ENCODE measurements around the gene DUSP19.
"Not testable (repeated sequence)": the region's sequence is repeated elsewhere in the genome, so short reads cannot be mapped to it uniquely, and the experiment has no call there.

The DUSP19 gene, protein sequence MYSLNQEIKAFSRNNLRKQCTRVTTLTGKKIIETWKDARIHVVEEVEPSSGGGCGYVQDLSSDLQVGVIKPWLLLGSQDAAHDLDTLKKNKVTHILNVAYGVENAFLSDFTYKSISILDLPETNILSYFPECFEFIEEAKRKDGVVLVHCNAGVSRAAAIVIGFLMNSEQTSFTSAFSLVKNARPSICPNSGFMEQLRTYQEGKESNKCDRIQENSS

DNA sequence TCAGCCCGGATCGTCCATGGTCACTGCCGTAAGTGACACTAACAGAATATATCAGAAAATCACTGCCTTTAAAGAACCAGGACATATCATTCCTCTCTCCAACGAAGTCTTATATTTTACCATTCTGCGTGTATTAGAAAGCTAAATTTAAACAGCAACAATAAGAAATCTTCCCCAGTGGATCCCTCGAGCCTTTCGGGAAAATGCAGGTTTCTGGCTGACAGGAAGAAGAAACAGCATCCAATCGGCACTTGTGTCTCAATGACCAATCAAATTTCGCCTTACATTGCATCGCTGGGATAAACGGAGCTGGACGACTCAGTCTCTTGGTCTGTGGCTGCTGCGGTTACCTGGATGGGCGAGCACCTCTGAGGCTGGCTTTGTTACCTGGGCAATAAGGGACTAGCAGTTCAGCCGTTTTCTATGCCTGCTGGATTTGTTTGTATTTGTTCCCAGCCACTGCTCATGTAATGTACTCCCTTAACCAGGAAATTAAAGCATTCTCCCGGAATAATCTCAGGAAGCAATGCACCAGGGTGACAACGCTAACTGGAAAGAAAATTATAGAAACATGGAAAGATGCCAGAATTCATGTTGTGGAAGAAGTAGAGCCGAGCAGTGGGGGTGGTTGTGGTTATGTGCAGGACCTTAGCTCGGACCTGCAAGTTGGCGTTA is at the start of gene DUSP19:
TSS of gene DUSP19 (plus strand) at position 284 of the 675 bp plus-strand sequence. CDS start at position 471, 187 bp downstream.
- peak; percentile 72 for DNase-seq

DNA sequence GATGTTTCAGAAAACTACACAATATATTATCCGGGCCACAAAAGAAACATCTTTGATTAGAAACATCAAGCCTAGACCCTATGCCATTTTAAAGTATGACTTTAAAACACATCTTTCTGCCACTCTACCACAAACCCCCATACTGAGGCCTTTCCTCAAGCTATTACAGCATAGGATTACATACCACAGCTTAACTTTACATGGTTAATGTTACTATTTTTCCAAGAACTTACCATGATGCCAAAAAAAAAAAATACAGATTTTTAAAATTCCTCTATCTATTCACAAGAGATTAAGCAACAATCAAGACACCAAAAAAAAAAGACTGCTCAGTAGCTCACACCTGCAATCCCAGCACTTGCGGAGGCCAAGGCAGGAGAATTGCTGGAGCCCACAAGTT is 49.3 kb upstream of the DUSP19 start:
- DNase-seq, result no peak

DNA sequence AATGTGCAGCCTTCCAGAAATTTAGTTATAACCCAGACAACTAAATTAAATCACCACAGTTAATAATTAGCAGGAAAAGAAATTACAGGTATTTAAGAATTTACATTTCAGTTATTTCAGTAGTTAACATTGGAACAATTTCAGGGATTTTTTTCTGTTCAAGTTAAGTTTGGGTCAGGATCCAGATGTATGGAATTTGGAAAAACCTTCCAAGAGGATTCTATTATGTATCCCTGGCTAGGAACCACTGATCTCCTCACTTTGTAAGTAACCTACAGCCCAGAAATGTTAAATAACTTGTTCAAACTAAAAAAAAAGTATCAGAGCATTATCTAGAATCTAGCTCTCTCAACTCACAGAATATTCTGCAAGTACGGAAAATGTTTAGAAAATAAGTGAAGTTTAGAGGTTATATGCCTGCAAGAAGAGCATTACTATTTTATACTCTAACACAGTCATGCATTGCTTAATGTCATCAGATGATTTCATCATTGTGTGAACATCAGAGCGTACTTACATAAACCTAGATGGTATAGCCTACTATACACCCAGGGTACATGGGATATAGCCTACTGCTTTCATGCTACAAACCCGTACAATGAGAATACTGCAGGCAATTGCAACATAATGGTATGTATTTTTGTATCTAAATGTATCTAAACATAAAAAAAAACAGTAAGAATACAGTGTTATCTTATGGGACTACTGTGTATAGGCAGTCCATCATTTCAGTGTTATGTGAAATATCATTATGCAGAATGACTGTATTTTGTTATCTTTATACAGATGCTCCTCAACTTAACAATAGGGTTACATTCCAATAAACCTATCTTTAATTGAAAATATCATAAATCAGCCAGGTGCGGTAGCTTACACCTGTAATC is 46.4 kb upstream of the DUSP19 start:
- no peak for DNase-seq

DNA sequence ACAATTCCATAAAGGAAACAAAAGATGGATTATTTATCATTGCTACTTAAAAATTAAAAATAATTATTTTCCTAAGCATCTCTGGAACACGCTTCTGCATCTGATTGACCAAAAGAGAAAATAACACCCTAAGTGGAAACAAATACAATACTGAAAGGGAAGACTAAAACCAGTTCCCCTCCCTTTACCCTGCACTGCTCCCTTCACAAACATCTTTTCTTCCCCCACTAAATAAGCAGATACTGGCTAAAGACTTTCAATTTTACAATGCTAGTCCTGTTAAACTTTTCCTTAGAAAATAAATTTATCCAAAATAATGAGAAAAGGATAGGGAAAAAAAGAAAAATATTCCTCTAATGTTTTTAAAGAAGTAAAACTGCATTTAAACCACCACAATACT is 44.6 kb upstream of the DUSP19 start:
- no peak for DNase-seq

DNA sequence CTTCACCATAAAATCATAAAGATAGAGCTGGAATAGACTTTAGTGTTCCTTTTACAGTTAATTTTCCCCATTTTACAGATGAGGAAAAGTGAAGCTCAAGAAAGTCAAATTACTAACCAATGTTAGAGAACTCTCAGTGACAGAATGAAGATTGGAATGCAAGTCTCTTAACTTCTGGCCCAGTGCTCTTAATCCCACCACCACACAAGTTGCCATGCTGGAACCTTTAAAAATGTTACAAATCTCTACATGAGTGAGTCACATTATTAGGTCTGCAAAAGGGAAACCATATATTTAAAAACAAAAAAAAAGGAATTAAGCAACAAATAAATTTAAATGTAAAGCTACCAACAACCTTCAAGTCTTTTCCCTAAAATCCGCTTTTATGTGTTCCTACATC is 43.7 kb upstream of the DUSP19 start:
- DNase-seq, result no peak

DNA sequence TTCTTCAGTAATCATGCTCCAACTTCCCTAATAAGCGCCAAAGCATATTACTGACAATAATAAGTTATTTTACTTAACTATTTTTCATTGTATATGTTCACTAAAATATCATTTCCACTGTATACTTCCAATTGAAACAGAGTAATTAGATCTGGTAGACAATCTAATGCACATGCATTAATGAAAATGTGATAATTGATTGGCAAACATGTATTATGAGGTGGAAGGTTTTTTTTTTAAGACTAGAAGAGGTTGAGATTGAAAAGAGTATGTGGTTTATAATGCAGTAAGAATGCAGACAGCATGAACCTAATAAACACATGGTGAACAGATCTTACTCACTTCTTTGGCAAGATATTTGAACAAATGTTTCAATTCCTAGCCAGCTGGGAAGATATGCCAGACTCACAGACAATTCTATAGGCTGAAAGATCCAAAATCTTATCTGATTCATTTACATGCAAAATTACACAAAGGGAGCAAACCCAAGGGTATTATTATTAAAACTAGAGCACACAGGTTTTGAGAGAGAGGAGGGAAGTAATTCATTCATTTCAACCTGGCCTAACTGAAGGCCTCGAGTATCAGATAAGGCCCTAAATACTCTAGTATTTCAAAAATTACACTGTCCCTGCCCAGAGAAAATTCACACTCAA is 43.1 kb upstream of the DUSP19 start:
- DNase-seq, result no peak

DNA sequence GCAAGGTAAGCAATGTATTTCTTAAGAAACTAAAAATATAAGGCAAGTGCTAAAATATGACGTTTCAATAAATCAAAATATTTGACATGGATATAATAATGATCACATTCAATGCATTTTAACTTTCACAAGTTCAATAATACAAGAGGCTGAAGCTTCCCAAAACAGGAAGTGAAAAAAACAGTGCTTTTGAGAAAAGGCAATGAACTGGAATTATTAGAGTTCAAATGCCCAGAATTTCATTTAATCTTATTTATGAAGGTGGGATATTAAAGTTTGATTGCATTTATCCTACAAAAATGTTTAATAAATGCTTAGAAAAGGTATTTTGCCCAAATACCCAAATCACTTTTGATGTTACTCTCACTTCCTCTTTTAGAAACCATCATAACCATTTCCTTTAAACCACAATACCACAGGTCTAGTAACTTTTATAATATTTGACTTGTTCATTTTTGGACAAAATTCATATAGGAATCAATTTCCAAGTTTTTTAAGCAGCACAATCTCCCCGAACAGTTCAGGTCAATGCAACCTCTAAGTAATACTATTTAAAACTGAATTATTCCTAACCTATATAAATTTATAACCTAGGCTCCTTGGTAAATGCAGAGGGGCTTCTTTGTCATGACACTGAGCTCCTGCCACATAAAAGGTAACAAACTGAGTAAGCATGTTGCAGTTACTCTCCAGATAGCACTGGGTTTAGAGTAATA is 42.4 kb upstream of the DUSP19 start:
- no peak for DNase-seq

DNA sequence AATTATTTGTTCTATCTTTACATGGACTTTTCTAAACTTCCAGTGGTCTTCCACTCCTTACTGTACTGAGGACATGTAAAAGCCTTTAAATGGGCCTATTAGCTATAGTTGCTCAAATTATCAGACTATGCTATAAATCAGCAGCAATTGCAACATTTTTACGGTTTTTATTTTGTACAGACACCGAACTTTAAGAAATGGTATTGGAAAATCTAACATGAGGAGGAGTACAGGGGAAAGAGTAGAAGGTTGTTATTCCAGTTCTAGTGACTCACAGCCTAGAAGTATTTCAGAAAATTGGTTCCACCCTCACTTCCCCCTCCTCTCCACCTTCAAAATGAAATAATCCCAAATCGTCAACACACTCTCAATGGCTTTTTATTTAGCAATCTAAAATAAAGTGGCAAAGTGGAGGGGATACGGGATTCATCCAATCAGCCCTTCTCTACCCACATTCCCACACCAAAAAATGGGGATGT is 41.4 kb upstream of the DUSP19 start:
- no peak for DNase-seq

DNA sequence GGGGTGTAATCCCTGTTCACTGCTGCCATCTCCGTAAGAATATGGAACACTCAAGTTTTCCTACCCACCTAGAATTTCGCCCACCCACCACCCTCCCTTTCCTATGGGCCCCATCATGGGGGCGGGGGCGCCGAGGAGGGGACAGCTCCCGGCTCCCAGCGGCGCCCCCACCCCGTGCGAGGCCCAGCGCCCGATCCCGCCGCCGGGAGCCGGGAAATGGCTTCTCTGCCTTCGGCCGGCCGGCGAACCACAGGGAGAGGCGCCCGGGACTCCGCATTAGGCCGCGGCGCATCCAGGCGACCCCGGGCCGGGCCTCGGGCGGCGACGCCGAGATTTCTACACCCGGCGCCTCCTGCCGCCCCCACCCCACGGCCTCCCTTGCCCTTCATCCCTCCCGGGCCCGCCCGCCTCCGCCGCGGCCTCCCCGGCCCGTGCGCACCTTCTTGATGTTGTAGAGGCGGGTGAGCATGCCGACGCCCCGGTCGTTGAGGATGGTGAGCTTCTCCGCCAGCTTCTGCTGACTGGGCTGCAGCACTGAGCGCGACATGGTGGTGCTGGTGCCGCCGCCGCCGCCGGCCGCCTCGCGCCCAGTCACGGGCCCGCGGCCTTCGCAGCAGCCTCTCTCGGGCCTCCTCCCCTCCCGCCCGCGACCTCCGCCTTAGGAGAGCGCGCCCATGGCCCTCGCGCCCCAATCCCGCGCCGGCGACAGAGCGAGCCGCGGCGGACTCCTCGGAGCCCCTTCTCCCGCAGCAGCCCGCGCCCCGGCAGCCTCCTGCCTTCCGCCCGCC is 40.8 kb upstream of the DUSP19 start:
- peak; percentile 79 for DNase-seq

DNA sequence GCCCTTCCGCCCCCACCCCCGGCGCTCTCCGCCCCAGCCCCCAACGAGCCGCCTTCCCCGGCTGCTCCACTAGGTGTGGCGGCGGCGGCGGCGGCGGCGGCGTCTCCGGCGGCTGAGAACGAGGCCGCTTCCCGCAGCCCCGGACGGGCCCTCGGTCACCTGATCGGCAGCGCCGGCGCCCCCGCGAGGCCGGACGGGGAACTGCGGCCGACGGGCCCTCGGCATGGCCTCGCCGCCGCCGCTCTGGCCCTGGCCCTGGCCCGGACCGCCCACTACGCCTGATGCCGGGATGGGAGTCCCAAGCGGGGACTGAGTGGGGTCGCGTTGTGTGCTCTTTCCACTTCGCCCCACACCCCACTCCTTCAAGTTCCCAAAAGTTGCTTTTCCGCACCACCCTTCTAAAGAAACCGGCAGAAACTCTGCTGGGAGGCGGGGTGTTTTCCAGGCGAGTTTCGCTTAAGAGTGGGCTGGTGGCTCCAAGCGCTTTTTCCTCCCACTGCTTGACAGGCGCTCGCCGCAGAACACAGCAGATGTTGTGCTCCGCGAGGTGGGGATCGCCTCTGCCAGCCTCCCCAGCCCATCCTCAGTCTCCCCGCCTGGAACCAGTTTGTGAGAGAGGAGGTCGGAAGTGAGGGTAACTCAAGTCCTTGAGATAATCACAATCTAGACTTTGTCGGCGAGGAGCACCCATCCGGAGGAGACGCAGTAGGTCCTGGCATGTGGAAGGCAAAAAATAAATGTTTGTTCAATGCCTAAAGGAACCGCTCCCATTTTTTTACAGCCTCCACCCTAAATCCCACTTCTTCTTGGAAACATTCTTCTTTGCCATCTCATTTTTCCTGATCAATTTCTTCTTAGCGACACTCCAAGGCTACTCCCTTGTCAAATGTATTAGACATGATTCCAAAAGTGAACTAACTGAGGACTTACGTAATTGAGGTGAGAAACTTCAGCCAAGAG is 39.9 kb upstream of the DUSP19 start, which contains the start of gene NCKAP1:
TSS of gene NCKAP1 (minus strand) at position 117 of the 960 bp plus-strand sequence. CDS start 358 bp downstream, outside the sequence.
- DNase-seq, result peak; percentile 79

DNA sequence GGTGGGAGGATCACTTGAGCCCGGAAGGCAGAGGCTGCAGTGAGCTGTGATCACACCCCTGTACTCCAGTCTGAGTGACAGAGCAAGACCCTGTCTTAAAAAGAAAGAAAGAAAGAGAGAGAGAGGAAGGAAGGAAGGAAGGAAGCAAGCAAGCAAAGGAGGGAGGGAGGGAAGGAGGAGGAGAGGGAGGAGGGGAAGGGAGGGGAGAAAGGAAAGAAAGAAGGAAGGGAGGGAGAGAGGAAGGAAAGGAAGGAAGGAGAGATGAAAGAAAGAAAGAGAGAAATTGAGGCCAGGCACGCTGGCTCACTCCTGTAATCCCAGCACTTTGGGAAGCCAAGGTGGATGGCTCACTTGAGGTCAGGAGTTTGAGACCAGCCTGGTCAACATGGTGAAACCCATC is 37.9 kb upstream of the DUSP19 start:
- no peak for DNase-seq

DNA sequence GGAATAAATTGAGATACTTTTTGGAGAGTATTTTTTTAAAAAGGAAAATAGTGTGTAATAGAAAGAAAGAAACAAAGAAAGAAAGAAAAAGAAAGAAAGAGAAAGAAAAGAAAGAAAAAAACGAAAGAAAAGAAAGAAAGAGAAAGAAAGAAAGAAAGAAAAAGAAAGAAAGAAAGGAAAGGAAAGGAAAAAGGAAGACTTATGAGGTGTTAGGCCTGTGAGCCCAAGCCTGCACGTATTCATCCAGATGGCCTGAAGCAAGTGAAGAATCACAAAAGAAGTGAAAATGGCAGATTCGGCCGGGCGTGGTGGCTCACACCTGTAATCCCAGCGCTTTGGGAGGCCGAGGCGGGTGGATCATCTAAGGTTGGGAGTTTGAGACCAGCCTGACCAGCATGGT is 35.0 kb upstream of the DUSP19 start:
- DNase-seq, result not testable (repeated sequence)

DNA sequence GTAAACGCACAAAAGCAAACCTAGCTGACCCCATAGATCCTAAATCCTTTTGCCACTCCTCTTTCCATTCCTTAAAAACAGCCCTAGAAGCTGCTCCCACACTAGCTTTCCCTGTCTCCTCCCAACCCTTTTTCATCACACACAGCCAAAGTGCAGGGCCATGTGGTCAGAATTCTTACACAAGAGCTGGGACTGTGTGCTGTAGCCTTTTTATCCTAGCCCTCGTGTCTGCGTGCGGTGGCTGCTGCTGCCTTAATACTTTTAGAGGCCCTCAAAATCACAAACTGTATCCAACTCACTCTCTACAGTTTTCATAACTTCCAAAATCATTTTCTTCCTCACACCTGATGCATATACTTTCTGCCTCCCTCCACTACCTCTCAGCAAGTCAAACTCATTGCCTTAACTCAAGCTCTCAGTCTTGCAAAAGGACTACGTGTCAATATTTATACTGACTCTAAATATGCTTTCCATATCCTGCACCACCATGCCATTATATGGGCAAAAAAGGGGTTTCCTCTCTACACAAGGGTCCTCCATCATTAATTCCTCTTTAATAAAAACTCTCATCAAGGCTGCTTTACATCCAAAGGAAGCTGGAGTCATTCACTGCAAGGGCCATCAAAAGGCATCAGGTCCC is 30.9 kb upstream of the DUSP19 start:
- DNase-seq, result not testable (repeated sequence)

DNA sequence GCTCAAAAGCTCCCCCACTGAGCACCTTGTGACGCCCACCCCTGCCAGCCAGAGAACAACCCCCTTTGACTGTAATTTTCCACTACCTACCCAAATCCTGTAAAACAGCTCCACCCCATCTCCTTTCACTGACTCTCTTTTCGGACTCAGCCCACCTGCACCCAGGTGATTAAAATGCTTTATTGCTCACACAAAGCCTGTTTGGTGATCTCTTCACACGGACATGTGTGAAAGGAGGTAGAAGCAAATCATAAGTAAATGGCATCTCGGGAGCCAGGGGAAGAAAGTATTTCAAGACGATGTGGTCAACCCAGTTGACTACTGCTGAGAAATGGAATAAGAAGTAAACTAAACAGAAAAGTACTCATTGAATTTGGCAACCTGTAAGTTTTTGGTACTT is 29.1 kb upstream of the DUSP19 start:
- DNase-seq, result no peak

DNA sequence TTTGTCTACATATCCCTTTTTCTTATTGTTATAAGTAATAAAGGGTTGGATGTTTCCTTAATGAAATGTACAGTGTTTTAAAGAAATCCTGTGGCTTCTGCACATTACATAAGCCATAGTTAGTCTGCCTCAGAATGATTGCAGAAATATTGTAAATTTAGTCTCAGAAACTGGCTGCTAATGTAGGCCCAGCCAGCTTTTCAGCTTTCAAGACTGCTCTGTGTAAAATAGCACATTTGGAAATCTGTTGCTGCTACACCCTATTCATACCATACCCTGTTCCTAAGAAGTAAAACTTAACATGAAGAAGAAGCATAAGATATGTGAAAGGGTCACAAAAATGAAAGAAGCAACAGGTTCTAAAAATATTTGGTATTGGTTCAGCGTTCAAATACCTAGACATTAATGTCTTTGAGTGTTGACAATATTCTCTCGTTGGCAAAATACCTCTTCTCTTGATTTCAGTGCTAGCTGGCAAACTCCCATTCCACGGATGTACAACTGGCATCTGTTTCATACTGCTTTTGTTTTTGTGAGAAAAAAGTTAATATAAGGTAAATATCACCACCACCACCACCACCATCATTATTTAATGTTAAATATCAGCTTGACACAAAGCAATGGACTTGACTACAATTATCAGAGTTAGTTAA is 21.1 kb upstream of the DUSP19 start:
- DNase-seq, result no peak

DNA sequence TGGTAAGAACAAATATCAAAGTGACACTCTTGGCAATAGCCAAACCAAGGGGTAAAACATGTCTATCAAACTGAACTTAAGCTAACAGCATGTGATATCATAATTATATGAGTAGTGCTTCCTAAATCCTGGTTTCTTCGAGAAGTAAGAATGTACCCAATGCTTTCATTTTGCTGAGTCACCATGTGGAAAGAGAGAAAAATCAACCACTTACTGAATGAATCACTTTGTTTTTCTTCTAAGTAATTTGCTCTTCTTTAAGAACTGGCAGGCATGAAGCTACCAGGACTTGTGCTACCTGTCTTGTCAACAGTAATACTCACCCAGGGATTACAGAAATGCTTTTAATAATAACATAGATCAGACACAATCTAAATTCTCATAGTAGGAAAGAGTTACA is 19.0 kb upstream of the DUSP19 start:
- DNase-seq, result no peak

DNA sequence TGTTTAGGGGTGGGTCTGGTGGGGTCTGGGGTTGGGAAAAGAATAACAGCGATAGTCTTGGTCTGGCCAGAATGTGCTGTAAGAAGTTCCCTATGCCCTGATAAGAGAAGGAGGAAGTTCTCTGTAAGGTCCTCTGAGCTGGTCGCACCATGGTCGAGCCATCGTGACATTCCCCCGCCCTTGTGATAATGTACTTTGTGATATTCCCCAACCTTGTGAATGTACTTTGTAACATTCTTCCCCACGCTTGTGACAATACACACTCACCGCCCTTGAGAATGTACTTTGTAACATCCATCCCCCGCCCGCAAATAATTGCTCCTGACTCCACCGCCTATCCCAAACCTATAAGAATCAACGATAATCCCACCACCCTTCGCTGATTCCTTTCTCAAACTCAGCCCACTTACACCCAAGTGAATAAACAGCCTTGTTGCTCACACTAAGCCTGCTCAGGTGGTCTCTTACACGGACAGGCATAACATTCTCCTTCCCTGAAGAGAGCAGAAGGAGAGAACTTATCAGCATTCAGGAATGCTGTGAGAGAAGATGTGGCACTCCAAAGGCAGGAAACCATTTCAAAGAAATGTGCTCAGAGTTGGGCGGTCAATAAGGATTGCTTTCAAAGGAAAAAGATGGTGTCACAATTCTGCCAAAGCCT is 17.8 kb upstream of the DUSP19 start:
- no peak for DNase-seq

DNA sequence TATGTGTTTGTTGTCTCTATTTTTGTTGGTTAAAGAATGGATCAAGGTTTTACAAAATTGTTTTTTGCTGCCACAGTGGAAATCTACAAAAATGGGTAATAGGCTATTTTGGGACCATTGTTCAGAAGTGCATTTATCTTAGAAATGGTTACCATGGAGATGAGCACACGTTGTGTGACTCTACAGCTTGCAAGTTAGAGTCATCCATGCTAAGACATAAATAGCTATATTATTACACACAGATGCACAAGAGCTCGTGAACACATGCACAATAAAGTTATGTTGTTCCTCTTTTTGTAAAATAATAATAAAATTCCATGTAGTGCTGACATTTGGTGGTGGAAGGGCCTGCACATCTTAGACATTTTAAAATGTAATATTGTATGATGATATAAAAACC is 15.5 kb upstream of the DUSP19 start:
- no peak for DNase-seq

DNA sequence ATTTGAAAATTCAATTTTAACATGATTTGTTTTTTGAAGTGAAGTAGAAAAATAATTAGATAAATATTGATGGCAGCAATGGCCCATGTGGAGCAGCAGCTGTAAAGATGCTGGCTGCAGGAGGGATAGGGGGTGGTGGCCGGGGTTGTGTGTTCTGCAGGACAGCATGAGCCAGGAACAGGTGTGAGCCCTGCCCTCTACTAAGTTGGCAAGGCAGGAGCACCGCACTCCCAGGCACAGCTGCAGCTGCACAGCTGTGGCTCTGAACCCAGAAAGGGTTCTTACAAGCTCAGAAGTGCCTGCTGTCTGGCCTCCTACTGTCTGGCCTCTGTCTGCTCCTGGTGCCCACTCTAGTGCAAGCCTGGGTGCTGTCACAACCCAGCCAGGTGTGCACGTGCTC is 10.0 kb upstream of the DUSP19 start:
- no peak for DNase-seq

All from NCI-H2171 (cell line).